ENCODE data around the gene CCDC197.

DNA sequence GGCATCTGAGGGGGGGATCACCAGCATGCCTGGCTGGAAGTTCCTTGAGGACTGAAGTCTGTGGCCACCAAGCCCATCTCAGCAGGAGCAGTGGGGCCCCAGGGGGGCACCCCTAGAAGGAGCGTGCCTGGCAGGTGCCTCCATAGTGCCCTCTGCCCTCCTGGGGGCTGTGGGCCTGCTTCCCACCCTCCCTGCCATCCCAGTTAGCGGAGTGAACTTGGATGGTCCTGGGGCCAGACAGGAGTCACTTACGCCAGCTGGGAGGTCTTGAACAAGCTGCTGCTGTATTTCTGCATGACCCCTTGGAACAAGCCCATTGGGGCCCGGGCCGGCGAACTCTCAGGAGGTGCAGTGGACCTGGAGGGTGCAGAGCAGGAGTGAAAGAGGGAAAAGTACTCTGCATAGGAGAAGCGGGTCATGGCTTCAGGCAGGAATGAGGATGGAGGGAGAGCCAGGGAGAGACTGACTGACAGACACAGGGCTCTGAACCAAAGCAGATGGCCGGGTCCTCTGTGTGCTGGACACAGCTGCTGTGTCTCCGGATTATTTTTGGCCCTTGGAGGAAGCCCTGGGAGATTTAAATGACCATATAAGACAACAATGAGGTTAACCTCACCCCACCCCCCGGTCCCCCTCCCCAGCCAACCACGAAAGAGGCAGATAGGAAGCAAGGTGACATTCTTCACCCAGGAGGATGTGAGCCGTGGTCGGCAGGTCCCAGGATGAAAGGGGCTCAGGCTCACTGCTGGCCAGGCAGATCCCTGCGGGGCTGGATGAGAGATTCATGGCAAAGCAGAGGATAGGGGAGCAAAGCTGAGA lies 40.4 kb upstream of the CCDC197 start:
- TF ChIP-seq, protein P1, sequence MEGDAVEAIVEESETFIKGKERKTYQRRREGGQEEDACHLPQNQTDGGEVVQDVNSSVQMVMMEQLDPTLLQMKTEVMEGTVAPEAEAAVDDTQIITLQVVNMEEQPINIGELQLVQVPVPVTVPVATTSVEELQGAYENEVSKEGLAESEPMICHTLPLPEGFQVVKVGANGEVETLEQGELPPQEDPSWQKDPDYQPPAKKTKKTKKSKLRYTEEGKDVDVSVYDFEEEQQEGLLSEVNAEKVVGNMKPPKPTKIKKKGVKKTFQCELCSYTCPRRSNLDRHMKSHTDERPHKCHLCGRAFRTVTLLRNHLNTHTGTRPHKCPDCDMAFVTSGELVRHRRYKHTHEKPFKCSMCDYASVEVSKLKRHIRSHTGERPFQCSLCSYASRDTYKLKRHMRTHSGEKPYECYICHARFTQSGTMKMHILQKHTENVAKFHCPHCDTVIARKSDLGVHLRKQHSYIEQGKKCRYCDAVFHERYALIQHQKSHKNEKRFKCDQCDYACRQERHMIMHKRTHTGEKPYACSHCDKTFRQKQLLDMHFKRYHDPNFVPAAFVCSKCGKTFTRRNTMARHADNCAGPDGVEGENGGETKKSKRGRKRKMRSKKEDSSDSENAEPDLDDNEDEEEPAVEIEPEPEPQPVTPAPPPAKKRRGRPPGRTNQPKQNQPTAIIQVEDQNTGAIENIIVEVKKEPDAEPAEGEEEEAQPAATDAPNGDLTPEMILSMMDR (conservative IDR thresholded peaks at IDR 0.05; ENCODE audit: low read length), result no peak
- no peak for TF ChIP-seq EZH2phosphoT487 (IDR thresholded peaks at IDR 0.05; ENCODE audit: borderline replicate concordance)

Data from Loucy (cell line).